GM18520 (cell line): ENCODE measurements around the gene PASK.

ENCODE experiments used
- ATAC-seq: cut with Tn5 transposase; IDR thresholded peaks from one replicate; pipeline ENCODE4 v1.9.1; 2021; ENCODE audit not compliant: unreplicated experiment

PASK gene

DNA sequence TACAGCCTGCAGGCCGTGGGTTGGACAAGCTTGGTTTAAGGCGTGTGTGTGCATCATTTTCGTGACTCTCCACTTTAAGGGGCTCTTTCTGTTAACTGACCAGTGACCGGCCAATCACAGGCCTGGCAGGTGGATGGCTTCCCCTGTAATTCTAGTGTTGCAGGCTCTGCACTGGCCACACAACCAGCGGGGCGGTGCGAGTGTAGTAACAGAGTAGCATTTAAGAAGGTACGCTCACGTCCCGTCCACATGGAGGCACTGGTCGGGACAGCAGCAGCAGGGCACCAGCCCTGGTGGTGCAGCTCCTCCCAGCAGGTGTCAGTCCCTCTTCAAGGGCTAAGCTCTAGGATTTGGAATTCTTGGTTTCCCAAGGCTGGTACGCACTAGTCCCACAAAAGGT is 31.2 kb upstream of the PASK start:
- no peak for ATAC-seq

DNA sequence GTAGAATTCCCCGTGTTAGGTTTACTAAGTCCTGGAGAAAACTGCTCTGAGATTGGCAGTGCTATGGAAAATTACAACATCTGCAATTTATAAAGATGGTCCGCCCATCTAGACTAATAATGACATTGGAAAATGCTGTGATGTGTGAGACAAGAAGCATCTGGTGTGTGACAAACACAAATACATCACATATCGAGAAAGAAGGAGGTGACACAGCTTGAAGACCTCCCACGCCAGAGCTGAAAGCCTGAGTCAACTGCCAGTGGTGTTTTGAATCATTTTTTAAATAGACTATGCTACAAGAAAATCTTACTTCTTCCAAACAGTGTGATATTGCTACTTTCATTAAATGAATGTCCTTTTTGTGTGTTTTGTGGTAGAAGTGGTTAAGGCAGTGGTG is 30.6 kb upstream of the PASK start:
- ATAC-seq, result no peak

DNA sequence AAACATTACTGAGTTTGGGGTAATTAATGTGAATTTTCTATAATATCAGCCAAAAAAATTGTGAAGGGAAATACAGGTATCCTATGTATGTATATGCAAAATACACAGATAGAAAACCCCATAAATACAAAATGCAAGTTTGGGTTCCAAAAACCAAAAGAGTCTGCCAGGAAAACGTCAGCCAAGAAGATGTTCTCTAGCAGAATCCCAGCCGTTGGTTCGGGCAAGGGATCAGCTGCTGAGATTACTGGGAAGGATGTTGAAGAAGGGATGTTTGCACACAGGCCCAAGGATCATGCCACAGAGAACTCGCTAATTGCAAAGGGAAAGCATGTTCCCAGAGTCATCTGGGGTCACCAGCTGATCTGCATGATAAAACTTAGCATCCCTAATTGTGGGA is 29.7 kb upstream of the PASK start:
- no peak for ATAC-seq

DNA sequence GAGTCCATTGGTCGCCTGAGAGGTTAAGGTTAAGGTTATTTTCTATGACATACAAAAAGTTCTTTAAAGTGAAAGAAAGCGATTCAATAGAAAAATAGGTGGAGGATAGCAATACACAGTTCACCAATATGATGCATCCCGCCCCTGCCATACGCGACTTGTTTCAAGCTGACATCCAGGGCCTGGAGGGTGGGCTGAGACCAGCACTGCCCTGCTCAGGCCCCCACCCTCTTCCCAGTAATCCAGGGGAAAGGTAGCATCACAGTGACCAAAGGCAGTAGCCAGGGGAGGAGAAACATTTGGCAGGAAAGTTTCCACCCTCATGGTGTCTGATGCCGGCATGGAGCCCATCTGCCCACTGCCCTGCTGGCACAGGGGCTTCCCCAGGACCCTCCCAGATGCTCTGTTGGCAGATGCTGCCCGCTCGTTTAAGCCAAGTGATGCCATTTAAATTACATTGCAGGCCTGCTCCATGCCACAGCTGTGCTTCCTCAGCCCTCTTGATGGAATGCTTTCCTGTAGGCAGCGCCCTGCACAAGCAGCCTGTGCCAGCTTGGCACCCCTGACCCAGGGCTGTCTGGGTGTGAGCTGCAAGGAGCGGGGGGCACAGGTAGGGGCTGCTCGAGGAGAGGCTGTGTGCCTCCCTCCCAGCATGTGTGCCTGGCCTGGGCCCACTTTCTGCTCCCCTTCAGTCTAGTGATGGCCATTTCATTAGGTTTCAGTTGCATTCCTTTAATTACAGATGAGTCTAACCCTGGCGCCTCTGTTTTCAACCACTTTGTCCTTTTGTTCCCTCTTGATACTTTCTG is 28.5 kb upstream of the PASK start:
- no peak for ATAC-seq

DNA sequence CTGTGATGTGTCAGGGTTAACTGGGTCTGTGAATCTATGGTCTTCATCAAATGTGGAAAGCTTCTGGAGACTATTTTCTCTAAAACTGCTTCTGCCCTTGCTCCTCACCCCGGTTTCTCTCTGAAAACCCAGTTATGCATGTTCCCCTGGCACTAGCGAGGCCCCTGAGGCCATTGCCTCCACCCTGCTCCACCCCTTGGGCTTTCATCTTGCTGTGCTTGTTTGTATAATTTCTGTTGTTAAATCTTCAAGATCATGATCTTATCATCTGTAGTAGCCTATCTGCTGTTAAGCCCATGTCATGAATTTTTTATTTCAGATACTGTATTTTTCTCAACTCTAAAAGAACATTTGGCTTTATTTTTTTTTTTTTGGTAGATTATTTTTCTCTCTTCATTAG is 24.3 kb upstream of the PASK start:
- no peak for ATAC-seq

DNA sequence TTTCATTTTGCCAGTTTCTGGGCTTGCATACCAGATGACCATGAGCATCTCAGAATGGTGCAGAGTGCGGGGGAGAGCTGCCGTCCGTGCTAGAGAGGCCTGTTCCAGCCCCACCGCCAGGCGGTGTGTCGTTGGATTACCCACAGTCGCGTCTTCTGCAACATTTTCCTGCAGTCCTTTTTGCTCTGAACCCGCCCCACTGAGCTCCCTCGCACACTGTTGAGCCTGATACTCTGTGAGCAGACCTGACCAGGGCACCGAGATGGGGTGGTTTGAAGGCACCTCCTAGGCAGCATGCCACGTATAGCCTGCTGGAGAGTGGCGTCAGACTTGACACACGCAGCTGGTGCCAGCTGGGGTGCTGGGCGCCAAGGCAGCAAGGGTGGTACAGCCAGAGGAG is 19.1 kb upstream of the PASK start:
- ATAC-seq, result no peak

DNA sequence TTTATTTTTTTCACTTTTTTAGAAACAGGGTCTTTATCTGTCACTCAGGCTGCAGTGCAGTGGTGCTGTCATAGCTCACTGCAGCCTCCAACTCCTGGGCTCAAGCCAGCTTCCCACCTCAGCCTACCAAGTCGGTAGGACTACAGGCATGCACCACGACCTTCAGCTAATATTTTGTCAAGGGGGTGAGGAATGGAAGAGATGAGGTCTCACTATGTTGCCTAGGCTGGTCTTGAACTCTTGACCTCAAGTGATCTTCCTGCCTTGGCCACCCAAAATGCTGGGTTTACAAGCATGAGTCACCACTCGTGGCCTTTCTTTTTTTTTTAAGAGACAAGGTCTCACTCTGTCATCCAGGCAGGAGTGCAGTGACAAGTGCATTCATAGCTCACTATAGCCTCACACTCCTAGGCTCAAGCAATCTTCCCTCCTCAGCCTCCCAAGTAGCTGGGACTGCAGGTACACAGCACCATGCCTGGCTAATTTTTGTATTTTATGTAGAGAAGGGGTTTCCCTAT is 14.4 kb upstream of the PASK start:
- no peak for ATAC-seq

DNA sequence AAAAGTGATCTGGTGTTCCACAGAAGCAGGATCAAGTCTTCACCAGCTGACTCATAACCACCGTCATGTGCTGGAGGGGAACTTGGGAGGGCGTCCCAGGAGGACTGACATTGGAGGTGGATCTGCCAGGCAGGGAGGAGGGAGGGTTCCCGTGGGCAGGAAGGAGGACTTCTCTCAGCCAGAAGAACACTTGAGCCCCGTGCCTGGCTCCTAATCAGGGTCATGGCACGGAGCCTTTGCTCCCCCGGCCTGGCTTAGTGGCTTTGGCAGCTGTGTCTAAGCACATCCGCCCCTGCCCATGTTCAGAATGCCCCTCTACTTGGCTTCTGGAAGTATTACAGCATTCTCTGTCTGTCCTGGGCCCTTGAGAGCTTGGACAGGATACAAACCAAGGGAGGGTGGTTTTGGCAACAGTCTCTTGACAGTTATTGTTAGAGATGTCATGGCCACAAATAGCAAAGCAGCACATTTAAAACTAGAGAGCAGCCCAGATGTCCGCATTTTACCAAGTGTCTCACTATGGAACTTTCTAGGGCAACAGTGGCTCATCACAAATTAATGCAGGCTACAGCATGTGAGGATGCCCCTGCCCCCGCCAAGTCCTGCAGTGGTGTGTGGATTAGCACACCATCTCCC is 12.5 kb upstream of the PASK start:
- no peak for ATAC-seq

DNA sequence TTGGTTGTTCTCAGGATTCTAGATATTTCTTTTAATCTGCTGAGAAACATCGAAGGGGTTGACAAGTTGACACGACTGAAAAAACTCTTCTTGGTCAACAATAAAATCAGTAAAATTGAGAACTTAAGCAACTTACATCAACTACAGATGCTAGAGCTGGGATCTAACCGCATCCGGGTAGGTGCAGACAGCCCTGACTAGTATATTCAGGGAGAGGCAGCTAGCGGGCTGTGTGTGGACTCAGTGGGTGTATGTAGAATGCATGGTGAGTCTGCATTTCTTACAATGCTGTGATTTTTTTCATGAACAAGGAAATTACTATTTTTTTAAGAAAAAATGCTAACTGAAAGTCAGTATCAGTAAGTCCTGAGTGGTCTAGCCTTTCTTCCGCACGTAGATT is 11.0 kb upstream of the PASK start:
- no peak for ATAC-seq

DNA sequence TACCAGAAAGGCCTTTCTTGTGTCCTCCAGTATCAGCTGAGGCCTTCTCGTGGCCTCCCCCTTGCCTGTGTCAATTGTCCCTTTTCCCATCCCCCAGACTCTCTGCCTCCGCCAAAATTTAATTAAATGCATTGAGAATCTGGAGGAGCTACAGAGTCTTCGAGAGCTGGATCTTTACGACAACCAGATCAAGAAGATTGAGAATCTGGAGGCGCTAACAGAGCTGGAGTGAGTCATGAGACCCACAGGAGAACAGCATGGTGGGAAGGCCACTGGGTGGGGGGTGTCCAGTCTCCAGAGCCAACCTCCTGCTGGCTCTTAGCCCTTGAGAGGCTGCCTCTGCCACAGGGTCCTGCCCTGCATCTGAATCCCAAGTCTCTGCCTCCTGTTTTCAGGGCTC is 9.8 kb upstream of the PASK start:
- no peak for ATAC-seq

DNA sequence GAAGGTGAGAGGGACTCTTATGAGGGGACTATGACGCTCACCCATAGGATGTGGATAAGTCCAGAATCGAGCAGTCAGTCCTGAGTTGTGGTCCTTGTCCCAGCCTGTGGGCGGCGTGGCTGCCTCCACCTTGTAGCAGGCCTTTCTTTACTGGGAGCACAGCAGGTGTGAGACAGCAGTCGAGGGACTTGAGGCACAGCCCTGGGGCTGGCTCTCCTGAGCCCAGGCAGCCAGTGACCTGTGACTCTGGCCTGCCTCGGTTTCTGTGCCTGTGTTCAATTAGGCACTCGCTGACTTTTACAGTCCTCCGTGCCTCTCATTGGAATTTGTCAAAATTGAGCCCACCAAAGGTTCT is 9.3 kb upstream of the PASK start:
- ATAC-seq, result no peak

DNA sequence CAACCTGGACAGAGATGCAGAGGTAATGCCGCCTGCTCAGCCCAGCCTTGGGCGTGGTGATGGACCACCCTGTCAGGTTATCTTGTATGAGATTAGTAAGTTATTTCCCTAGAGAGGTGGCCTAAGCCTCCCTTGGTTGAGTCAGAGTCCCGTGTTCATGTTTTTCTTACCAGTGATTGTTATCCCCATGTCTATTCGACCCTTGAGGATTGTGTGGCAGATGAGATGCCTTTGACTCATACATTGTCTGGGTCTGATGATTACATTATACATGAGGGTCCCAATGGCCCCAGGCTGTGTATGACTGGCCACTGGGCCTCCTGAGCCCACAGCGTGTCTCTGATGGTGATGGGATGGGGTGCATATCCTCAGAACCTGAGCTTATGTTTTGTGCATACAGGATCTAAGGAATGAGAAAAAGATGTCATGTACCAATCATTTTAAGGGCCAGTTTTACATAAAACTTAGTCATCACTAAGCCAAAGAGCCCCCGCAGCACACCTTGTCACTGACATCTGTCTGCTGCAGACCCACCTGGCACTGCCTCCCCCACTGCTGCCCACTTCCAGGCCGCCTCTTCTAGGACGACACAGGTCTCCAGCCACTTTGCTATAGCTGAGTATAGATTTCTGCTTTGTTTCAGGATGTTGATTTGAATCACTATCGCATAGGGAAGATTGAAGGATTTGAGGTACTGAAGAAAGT is 8.7 kb upstream of the PASK start:
- ATAC-seq, result no peak

DNA sequence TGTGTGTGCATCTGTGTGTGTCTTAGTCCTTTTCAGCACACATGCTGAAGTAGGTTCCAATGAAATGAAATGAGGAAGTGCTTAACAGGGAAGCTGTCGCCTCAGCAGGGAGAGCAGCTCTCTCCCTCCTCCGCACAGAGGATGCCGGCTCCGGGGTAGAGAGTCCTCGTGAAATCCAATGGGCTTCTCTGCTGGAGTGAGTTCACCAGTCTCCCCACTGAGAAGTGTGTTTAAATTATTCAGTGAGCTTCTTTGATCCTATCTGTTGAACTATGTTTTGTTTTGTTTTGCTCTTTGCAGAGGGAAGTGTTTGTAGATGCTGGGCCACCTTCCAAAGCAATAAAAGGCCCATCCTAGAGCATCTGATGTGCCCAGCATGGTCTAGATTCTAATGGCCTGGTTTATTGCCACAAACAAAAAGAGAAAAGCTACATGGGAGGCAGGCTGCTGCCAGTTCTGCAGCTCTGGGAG is 7.7 kb upstream of the PASK start:
- no peak for ATAC-seq

DNA sequence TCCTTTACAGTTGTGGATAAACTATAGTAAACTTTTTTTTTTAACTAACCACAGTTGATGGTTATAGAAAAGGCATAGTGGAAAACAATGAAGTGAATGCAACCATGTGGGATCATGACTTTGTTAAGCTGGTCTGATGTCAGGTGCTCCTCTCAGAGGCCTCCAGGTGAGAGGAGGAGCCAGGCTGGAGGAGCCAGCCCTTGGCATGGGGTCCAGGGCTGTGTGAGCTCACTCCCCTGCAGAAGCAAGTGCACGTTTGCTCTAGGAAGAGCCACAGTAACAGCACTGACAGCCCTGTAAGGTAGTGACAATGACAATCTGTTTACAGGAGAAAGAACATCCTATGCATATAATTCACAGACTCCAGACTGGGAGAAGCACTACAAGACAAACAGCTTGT is 6.7 kb upstream of the PASK start:
- no peak for ATAC-seq

DNA sequence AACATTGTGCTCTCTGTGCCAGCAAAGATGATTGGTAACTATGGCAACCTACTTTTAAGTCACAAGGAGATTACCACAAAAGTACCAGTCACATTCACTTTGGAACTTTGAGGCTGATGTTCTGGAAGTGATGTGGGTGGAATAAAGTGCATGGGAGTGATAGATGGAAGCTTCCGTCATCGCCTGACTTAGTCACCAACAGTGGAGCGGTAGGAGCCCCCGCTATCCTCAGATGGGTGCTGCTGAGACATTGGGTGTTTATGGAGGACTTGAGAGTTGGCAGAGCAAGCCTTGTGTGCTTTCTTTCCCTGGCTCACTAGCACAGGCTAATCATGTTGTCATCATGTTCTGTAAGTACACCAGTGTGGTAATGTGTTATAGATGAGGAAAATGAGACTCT is 5.6 kb upstream of the PASK start:
- no peak for ATAC-seq

DNA sequence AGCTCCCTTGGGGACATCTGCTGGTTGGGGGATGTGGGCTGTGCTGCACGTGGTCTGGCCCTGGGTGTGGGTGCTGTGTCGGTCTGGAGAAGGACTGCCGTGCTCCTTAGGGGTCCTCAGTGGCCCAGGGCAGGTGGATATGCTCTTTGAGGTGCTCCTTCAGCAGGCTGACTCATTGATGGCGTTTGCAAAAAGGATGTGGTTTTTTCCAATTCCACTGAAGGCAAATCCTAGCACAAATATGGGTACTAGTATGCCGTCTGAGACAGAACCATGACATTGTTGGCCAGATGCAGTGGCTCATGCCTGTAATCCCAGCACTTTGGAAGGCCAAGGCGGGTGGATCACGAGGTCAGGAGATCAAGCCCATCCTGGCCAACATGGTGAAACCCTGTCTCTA is 4.3 kb upstream of the PASK start:
- ATAC-seq, result no peak

DNA sequence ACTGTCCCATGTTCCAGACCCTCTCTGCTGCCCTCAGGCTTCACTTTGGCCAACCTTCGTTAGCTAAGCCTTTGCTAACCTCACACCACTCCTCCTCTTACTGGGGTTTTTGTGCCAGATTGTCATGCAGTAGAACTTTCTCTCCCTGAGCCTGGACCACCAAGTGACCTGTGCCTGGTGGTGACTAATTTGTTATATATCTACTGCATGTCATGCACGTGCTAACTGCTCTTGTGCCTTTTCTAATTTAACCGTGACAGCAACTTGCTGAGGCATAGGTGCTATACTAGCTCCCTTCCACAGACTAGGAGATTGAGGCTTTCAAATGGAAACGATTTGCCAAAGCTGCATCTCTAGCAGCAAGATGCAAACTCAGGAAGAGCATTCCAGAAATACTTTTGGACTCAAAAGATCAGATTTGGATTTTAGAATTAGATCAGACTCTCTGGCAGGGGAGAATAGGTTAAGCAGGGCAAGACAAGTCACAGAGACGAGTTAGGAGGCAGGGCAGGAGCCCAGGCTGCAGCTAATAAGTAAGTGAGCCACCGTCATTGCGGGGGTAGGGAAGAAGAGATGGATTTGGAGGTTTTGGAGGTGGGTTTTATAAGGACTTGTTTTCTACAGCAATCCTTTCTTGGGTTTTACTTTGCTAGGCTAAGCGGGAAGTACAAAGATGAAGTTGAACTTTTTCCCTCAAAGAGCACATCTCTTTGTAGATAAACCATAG is 2.8 kb upstream of the PASK start:
- no peak for ATAC-seq

DNA sequence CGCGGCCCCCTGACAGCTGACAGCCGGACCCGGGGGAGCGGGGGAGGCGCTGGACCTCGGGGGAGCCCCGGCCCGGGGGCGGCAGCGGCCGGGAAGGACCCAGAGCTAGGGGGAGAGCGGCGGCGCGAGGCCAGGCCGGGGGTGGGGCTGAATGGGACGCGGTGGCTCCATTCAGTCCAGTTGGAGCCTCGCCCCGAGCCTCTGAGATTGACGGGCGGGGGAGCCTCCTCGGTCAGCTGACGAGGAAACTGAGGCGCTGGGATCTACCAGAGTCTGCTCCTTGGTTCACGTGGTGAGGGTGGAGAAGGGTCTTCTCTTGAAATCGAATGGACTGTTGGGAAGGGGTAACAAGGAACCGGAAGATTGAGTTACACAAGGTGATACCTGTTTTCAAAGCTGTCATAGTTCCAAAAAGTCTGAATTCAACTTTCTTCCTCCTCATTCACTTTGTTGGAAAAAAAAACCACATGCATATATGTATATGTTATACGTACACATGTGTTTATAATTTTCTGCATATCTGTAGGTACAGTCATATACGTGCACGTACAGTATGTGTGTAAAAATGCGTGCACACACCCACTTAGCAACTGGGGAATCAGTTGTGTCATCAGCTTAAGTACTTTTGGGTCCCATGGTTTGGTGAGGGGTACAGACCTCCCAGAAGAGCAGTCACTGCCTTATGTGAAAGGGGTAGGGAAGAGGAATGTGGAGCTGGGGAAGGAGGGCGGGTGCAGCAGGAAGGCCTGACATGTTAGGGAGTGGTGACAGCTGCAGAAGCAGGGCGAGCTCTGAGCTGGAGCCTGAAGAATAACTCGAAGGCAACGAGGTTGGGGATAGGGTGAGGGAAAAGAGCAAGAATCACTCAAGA is 1.6 kb upstream of the PASK start:
- ATAC-seq, result no peak

DNA sequence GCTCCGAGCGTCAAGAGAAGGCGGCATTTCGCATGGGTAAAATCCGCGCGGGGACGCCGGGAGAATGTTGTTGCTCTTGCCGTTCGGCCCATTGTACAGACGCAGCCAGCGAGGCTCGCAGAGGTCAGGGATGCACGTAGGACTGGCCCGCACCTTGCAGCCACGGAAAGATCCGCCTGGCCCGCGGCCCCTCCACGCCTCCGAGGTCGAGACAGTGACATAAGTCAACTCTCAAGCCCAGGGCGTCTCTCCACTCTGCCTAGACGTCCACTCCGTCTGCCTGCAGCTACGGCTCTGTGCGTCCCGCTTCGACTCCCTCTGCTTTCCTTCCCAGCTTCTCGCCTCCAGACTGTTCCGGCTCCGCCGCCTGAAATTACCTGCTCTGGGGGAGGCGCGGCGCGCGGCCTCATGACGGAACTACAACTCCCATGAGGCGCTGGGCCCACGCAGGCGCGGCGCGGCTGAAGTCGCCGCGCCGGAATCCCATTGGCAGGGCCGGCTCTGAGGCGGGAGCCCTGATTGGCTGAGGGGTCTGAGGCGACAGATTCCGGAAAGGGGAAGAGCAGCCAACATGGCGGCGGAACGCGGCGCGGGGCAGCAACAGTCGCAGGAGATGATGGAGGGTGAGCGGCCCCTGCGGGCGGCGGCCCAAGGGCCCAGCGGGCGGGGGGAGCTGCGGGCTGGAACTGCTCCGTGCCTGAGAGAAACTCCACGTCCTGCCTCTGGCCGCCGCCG is 820 bp upstream of the PASK start, which contains the start of gene PPP1R7:
Gene PPP1R7 (plus strand): TSS at position 543 of the 735 bp plus-strand sequence. CDS start 29 bp downstream, at position 572.
- ATAC-seq, result peak; percentile 74

DNA sequence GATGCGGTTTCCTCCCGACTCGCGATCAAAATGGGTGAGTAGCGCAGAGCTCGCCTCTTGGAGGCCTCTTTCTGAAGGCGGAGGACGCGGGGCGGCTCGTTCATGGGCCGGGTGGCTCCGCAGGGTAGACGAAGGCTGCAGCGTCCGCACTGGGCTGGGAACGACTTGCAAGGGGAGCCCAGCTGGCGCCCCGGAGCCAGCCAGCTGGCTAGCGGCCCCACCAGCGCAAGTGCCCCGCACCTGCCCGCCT is 328 bp upstream of the PASK start:
- no peak for ATAC-seq
